CD4-positive, alpha-beta T cell treated with Interleukin-17A for 4 hours (primary cell): Measurements from ENCODE around the gene GIMD1.
"Not testable (repeated sequence)": the region's sequence is repeated elsewhere in the genome, so short reads cannot be mapped to it uniquely, and the experiment has no call there.

Source experiments
- DNase-seq: peaks from one replicate; pipeline ENCODE4 v3.0.0-alpha.2; 2020; ENCODE audit warnings: mixed read lengths

GIMD1 gene

DNA sequence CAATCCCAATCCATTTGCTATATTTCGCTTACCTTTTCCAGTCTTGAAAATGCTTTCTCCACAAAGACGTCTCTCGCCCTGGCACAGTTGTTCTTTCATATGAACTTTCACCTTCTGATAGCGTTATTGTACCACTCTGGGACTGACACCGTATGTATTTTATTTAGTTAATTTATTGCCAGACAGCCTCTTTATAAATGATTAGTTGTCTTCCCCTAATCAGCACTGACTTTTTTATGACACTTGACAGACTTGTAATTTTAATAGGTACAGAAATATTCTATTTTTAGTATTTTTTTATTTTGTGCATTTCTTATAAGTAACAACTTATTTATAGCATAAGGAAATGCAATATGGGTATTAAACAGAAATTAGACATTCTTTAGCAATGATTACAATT lies at the start of gene GIMD1:
TSS of gene GIMD1 (minus strand) at position 101 of the 400 bp plus-strand sequence. CDS start 1,343 bp downstream, outside the sequence.
- DNase-seq: no peak

DNA sequence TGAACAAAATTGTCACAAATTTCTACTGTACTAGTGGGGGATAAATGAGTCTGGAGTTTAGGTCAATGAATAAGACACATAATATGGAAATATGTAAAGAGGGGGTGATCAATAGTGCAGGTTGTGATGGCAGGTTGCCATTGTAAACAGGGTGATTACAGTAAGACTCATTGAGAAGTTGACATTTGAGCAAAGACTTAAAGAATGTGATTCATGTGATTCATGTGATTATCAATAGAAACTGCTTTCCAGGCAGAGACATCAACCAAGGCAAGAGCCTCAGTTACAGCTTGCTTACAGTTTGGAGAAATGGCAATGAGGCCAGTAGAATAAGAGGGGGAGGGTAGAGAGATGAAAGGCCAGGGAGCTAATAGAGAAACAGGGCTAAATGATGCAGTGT lies 45.8 kb upstream of the GIMD1 start:
- no peak for DNase-seq

DNA sequence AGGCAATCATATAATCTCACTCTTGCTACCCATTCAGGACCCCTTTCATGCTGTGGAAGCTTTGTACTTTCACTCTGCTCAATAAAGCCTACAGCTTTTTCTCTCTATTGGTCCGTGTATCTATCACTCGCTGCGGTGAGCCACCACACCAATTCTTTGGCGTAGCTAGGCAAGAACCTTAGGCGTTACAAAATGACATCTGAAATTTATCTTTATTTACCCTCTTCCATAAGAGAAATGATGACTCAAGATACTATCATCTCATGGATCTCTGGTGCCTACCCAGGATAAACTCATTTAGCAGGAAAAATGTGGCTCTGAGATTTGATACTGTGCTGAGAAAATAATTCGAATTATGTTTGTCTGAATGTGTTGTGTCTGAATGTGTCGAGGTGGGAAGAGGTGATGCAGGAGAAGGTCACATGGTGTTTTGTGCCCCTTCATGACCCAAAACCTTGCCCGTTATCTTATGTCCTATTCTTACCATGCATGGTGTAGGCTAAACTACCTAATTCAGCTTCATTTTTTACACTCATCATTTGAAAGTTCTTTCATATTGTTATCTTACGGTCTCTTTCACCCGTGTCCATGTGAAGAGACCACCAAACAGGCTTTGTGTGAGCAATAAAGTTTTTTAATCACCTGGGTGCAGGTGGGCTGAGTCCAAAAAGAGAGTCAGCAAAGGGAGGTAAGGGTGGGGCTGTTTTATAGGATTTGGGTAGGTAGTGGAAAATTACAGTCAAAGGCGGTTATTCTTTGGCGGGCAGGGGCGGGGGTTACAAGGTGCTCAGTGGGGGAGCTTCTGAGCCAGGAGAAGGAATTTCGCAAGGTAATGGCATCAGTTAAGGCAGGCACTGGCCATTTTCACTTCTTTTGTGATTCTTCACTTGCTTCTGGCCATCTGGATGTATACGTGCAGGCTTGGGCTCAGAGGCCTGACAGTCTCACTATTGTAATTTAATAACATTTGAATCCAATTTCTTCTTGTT lies 41.6 kb upstream of the GIMD1 start:
- DNase-seq: no peak

DNA sequence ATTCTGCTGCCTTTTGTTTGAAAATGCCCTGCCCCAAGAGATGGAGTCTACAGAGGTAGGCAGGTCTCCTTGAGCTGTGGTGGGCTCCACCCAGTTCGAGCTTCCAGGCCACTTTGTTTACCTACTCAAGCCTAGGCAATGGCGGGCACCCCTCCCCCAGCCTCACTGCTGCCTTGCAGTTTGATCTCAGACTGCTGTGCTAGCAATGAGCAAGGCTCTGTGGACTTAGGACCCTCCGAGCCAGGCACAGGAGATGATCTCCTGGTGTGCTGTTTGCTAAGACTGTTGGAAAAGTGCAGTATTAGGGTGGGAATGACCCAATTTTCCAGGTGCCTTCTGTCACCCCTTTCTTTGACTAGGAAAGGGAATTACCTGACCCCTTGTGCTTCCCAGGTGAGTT lies 39.4 kb upstream of the GIMD1 start:
- not testable (repeated sequence) for DNase-seq

DNA sequence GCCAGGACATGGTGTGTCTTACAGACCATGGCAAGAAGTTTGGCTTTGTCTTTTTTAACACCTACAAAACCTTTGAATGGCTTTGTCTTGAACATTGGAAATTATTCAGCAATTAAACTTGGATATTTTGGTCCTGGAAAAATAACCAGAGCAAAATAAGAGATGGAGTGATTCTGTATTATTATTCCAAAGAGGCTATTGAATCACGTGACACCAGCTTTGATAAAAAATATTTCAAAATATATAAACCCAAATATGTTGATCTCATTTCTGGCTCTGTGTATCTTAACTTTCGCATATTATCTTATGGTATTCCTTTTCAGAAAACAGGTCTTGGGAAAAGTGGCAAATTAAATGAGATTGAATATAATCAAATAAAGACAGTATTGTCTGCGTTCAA lies 32.6 kb upstream of the GIMD1 start:
- DNase-seq: no peak

DNA sequence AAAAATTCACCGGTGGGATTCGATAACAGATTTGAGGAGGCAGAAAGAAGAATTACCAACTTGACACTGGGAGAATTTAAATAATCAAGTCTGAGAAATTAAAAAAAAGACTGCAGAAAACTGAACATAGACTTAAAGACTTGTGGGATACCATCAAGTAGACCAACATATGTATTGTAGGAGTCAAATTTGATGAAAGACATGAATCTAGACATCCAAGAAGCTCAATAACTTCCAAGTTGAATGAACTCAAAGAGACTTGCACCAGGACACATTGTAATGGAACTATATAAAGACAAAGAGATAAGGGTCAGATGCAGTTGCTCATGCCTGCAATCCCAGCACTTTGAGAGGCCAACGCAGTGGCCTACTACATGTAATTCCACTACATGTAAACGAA lies 30.3 kb upstream of the GIMD1 start:
- not testable (repeated sequence) for DNase-seq

DNA sequence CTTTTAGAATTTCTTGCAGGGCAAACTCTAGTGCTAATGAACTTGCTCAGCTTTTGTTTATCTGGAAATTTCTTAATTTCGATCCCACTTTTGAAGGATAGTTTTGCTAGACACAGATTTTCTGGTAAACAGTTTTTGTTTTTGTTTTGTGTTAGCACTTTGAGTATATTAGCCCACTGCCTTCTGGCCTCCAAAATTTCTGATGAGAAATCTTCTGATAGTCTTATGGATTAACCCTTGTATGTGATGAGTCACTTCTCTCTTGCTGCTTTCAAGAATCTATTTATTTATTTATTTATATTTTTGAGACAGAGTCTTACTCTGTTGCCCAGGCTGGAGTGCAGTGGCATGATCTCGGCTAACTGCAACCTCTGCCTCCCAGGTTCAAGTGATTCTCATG lies 27.0 kb upstream of the GIMD1 start:
- no peak for DNase-seq

DNA sequence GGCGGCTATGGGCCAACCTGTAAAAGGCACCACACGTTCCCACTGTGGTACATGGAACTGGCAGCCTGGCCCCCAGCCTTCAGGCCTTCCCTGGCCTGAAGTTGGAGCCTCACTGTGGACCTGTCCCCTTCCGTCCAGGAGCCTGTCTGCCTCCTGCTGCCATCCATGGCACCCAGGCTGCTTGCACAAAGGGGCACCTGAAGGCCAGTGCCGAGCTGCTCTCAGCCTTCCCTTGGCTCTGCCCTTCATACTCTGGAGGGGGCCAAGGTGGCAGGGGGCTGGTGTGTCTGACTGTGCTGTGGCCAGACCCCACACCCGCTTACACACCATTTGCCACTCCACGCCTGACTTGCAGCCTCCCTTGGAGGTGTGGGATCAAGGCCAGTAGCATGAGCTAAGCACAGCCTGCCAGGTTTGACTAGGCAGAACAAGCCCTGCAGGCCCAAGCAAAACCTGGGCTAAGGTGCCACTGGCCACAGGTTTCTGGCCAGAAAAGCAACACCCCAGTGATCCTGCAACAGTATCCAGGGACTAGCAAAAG lies 17.3 kb upstream of the GIMD1 start:
- no peak for DNase-seq

DNA sequence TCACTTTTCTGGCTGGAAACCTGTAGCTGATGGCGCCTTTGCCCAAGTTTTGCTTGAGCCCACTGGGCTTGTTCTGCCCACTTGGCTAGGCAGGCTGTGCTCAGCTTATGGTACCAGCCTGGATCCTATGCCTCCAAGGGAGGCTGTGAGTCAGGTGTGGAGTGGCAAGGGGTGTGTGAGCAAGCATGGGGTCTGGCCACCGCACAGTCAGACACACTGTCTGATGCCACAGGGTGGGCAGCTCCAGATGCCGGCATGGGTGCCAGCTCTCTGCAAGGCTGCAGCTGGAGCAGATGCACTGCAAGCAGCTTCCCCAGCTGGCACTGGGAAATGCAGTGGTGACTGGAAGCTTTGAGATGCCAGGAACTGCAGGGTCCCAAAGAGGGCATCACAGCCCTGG lies 16.3 kb upstream of the GIMD1 start:
- no peak for DNase-seq

DNA sequence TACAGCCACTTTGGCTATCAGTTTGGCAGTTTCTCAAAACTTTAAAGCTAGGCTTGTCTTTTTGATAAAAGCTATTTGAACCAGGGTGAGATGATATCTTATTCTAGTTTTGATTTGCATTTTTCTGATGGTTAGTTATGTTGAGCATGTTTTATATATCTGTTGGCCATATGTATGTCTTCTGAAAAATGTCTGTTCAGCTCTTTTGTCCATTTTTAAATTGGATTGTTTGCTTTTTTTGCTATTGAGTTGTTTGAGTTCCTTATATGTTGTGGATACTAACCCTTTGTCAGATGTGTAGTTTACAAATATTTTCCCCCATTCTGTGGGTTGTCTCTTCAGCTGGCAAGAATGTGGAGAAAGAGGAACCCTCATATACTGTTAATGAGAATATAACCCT lies 11.6 kb upstream of the GIMD1 start:
- no peak for DNase-seq

DNA sequence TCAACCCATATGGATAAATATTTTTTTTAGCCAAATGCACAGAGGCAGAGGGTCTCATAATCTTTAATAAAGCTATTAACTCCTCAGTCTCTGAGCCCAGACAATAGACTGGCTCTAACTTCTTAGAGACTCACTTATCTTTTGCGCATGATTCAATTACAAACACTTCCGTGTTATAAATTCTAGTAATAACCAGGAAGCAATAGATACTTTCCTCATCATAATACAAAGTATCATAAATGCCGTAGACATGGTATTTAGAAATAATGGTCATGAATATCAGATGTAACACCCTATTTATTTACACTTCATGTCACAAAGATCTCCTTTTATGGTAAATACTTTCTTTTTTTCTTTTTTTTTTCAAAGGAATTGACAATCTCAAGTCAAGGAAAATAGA lies 4.4 kb upstream of the GIMD1 start:
- DNase-seq: no peak

DNA sequence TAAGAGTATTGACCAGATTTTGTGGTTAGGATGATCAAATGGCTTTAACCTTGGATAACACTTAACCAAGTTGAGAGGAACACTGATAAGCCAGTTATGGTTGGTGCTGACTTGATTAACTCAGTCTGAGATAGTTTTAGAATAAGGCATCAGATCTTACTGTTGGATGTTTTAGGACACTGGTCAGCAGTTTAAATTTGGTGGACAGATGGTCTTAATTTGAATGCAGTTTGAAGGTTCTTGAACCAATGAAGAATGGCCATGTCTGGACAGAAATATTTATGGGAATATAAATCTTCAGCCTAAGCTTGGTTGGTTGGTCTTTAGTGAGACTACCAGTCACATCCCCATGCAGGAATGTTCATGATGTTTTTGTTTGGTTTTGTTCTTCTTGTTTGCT lies 2.6 kb upstream of the GIMD1 start:
- no peak for DNase-seq

DNA sequence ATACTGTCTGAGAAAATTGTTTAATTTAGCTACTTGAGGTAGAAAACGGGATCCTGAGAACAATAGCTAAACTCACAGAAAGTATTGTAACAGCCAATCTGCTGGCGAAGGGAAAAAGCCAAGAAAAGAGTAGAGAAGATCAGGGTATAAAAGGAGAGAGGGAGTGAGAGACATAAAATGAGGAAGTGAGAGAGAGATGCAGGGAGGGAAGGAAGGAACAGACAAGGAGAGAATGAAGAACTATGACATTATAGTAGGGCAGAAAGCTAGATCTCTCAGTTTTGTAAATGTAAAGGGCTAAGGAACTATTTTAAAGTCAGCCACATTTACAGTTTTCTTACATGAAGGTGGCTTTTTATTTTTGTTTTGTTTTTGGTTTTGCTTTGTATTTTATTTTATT lies 1.6 kb upstream of the GIMD1 start:
- DNase-seq: no peak

DNA sequence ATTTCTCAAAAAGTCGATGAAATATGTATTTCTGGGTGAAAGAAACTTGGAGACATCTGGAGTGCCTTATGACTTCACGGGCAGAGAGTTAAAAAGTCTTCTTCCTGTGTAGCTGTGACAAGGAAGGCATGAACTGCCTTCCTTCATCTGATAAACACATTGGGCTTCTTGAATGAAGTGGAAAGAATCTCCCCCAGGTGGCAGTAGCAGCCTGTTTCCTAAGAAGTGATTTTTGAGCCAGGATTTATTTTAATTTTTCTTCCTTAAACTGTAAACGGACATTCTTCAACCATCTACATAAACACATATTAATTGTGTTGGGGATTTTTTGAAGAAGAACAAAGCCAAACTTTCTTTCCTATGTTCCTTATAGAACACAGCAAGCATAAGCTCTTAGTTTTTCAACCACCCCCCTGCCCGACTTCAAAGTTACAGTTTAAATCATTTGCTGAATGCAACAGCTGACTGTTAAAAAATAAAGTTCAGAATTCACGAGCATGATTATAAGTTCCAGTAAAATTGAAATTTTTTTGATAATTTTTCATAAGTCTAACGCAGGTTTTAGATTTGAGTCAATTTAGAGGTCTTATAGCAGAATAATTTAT lies 980 bp upstream of the GIMD1 start:
- no peak for DNase-seq

DNA sequence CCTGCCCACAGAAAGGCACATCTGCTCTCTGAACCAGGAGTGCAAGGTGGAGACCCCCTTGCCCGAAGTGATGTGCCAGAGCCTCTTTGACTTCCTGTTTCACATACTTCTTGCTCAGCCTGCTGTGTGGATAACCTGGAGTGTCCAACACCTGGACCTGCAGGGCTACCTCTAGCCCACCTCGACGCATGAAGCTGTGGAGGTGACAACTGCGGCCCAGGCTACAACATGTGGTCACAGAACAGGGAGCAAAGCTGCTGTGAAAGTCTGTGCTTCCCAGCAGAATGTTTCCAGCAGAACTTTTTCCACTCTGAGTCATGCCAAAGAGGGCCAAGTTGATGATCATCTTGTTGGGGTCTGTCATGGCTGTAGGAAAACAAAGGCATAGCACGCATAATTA lies 1.5 kb downstream of the GIMD1 start:
- DNase-seq: no peak

DNA sequence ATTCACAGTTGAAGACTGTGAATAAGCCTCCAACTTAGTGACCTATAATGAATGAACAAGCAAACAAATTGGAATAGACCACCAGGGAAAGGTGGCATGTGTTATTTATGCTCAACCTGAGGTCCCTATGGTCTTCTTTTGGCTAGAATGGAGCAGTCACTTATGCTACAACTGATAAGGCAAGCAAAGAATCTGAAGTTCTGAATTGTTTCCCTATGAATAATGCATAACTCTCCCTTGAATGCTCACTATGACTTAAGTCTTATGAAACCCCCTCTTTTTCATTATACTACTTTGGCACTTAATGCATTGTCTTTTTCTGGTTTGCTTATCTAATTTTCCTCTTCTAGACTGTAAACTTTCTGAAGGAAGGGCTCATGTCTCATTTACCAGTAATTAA lies 2.6 kb downstream of the GIMD1 start:
- no peak for DNase-seq

DNA sequence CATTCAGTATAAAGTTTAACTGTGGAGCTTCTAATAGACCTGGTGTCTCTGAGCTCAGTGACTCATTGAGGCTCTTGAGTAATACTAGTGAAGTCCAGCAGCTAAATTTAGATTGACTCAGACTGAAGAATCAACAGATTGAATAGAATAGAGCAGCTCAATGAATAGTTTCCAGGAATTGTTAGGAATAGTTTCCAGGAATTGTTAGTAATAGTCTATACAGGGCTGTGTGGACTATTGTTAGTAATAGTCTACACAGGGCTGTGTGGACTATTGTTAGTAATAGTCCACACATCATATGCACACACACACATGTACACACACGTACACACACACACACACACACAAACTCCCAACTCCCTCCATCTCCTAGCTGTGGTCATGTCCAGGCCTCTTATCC lies 3.0 kb downstream of the GIMD1 start:
- no peak for DNase-seq

DNA sequence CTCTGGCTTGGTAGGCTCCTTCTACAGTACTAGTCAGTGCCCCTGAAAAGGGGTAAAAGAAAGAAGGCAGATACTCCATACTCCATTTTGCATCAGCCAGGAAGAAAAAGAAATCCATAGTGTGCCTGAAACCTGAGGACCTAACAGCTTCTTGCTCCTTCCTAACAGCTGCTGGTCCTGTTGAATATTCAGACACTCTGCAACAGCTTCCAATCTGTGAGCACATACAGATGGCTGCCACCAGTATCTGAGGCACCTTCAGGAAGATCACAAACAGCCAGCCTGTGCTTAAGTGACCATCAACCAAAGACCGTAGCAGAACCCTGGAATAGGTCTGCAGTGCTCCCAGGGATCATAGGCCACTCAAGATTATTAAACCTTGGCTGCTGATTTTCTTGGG lies 4.3 kb downstream of the GIMD1 start:
- no peak for DNase-seq

DNA sequence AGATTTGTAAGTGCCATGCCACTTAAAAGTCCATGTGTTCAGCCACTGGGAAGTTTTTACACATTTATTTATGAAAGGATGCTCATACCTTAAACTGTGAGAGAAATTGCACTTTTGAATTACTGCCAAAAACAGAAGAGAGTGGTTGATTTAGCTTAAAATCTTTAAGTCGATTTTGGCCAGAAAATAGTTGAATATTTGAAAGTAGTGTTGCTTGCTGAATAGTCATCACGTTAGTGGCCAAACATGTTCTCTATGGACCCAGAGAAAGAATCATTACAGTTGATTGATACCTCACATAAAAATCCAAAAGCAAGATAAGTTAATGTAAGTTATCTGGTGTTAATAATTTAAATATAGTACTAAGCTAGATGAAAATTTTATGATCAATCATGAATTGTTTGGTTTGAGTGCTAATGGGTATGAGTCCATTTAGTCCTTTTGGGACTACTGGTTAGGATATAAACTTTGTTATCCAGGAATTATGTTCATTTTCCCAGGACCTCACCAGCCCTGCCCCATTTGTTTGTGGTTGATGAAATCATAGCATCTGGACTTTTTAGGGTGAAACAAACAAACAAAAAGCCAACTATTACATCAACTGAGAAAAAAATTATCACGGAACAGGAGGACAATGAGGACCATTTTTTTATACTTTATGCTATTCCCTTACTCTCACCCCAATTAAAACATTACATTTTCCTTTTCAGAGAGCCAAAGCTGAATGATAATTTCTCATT lies 6.3 kb downstream of the GIMD1 start:
- DNase-seq: no peak

DNA sequence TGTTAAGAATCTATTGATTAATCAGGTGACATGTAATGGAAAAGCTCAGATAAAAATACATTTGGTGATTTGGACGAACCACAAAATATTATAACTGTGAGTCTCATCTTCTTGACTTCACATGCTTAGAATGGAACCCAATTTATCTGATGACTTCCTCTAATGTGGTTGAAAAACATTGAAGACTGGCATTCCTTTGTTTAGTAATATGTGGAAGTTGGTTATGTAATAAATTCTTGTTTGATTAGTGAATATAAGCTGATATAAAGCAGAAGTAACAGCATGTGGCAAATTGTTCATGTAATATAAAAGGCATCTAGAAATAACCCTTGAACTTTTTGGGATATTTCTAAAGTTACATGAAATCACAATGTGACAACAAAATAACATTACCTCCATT lies 9.7 kb downstream of the GIMD1 start:
- DNase-seq: no peak

DNA sequence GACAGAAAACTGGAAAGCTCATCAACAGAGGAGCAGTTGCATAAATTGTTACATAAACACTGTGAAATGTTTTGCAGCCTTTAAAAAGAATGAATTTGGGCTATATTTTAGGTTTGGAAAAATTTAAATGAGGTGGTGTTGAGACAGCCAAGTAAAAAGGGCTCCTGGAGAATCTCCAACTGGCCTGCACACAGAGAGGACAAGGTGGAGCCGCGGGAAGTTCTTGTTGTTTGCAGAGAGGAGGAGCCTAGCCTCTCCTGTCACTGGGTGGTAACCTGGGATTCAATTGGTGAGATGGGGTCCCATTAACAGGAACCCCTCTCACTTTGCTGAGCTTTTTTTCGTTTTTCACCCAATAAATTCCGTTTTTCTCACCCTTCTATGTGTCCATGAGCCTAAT lies 13.4 kb downstream of the GIMD1 start:
- no peak for DNase-seq

DNA sequence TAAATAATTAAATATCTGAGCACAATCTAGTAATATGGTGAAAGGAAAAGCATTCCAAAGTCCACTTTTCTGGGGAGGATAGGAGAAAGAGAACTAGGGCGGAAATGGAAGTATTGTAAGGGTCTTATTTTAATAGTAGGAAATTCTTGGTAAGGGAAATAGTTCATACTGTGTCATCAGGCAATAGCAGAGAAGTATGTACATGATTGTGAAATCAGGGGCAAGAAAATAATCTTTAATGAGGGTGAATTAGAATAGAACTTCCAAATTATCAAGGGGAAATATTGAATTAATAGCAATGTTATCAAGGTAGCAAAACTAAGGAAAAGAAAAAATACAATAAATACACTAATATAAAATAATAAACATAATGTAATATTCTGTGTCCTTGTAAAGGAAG lies 14.8 kb downstream of the GIMD1 start:
- no peak for DNase-seq

DNA sequence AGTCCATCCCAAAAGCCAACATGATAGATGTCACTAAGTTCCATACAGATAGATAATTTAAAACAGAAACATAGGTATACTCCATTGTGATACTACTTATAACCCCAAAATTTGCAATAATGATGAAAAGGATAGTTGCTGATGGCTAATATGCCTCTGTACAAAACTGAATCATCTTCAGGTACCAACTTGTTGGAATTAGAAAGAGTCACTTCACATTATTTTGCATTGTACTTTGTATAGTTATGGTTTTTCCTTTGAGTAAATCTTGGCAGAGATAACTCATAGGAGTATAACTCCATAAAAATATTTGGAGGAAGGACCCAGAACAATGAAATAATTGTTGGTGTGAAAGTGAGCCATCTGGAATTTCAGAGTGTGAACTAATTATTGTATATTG lies 17.6 kb downstream of the GIMD1 start:
- no peak for DNase-seq

DNA sequence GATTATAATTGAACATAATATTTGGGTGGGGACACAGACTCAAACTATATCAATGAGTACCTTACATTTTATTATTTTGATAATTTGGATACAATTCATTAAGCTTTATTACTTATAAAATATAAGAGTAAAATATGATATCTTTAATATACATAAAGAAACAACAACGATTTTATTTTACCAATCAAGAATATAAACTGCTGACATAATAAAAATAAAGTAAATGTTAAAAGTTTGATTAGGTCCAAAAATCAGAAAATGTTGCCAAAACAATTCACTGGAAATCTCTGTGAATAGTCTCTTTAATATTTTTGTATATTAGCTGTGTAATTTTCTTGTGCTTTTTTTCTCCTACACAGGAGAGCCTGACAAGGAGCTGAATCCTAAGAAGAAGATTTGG lies 21.4 kb downstream of the GIMD1 start:
- DNase-seq: no peak
